Activated CD4-positive, alpha-beta T cell treated with anti-CD3 and anti-CD28 coated beads for 1 hour (primary cell): ENCODE results near the gene IMMT.
"Not testable (repeated sequence)": the region's sequence is repeated elsewhere in the genome, so short reads cannot be mapped to it uniquely, and the experiment has no call there.

Source experiments
- DNase-seq: peaks from one replicate; pipeline ENCODE4 v3.0.0-alpha.2; 2020

Gene IMMT

GRCh38 chr2:86226070-86226469, 30.8 kb upstream of the IMMT start:
- no peak for DNase-seq

GRCh38 chr2:86225581-86225980, 30.3 kb upstream of the IMMT start:
- peak; percentile 20 for DNase-seq

GRCh38 chr2:86224645-86225355, 29.5 kb upstream of the IMMT start:
- DNase-seq, result no peak

- DNase-seq, result no peak
Observed at GRCh38 chr2:86223927-86224560, 28.8 kb upstream of the IMMT start.

GRCh38 chr2:86223140-86223926, 28.1 kb upstream of the IMMT start:
- no peak for DNase-seq

- DNase-seq, result peak; percentile 30
Observed at GRCh38 chr2:86221066-86221684, 25.9 kb upstream of the IMMT start.

GRCh38 chr2:86219896-86220295, 24.6 kb upstream of the IMMT start:
- no peak for DNase-seq

GRCh38 chr2:86218124-86218523, 22.9 kb upstream of the IMMT start:
- no peak for DNase-seq

- DNase-seq, result no peak
Observed at GRCh38 chr2:86216575-86217555, 21.6 kb upstream of the IMMT start.

GRCh38 chr2:86214503-86214832, 19.2 kb upstream of the IMMT start:
- no peak for DNase-seq

- DNase-seq, result no peak
Observed at GRCh38 chr2:86213699-86214502, 18.6 kb upstream of the IMMT start.

GRCh38 chr2:86213056-86213455, 17.8 kb upstream of the IMMT start:
- no peak for DNase-seq

GRCh38 chr2:86211796-86212188, 16.5 kb upstream of the IMMT start:
- DNase-seq, result no peak

- DNase-seq, result no peak
Observed at GRCh38 chr2:86211033-86211795, 16.0 kb upstream of the IMMT start.

GRCh38 chr2:86204458-86204857, 9.2 kb upstream of the IMMT start:
- DNase-seq, result no peak

- DNase-seq, result no peak
Observed at GRCh38 chr2:86203614-86204013, 8.4 kb upstream of the IMMT start.

GRCh38 chr2:86202702-86203101, 7.4 kb upstream of the IMMT start:
- DNase-seq, result no peak

- DNase-seq, result no peak
Observed at GRCh38 chr2:86202336-86202692, 7.1 kb upstream of the IMMT start.

- DNase-seq, result no peak
Observed at GRCh38 chr2:86201671-86202335, 6.5 kb upstream of the IMMT start.

- not testable (repeated sequence) for DNase-seq
Observed at GRCh38 chr2:86200564-86200963, 5.3 kb upstream of the IMMT start.
